ENCODE measurements around the gene TMEM106C.

DNA sequence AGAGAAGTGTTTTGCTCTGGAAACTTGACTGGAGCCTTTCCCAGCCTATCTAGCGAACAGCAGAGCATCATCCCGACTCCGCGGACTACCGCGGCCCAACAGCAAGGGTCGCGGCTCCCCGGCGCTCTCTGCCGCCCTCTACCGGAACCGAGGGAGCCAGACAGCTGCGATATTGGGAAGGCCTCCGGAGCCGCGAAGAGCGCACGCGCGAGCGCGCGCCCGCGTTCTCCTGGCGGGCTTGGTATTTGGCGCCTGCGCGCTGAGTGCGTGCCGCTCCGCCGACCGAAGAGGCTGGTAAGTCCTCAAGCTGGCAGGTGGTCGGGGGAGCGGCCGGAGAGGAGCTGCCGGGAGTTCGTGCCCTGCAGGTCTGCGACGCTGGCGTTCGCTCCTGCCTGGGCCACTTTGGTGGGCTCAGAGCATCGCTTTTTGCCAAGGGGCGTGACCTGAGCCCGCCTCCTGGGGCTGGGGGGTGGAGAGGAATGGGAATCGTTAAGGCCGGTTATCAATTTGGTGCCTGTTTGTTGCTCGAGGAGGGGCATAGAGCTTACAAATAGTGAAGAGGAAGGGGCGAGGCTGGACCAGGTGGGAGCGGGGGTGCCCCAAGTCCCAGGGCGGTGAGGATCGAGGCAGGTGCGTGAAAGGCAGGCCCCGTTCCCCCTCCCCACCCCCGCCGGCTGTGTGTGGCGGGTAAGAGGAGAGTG, at the start of gene TMEM106C:
- TF ChIP-seq, protein P1, sequence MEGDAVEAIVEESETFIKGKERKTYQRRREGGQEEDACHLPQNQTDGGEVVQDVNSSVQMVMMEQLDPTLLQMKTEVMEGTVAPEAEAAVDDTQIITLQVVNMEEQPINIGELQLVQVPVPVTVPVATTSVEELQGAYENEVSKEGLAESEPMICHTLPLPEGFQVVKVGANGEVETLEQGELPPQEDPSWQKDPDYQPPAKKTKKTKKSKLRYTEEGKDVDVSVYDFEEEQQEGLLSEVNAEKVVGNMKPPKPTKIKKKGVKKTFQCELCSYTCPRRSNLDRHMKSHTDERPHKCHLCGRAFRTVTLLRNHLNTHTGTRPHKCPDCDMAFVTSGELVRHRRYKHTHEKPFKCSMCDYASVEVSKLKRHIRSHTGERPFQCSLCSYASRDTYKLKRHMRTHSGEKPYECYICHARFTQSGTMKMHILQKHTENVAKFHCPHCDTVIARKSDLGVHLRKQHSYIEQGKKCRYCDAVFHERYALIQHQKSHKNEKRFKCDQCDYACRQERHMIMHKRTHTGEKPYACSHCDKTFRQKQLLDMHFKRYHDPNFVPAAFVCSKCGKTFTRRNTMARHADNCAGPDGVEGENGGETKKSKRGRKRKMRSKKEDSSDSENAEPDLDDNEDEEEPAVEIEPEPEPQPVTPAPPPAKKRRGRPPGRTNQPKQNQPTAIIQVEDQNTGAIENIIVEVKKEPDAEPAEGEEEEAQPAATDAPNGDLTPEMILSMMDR (IDR thresholded peaks at IDR 0.05), result peak; percentile 90 to 98 (median 96)
- TF ChIP-seq POLR2AphosphoS5 (IDR thresholded peaks at IDR 0.05), result peak; percentile 93
- TF ChIP-seq POLR2A (IDR thresholded peaks at IDR 0.05), result peak; percentile 56
